GM19240 (cell line): ENCODE data around the gene PDZRN3.

Experiments
- DNase-seq: peaks from one replicate; pipeline ENCODE4 v3.0.0; 2011; ENCODE audit warnings: low spot score; ENCODE audit not compliant: insufficient read length

The PDZRN3 gene

DNA sequence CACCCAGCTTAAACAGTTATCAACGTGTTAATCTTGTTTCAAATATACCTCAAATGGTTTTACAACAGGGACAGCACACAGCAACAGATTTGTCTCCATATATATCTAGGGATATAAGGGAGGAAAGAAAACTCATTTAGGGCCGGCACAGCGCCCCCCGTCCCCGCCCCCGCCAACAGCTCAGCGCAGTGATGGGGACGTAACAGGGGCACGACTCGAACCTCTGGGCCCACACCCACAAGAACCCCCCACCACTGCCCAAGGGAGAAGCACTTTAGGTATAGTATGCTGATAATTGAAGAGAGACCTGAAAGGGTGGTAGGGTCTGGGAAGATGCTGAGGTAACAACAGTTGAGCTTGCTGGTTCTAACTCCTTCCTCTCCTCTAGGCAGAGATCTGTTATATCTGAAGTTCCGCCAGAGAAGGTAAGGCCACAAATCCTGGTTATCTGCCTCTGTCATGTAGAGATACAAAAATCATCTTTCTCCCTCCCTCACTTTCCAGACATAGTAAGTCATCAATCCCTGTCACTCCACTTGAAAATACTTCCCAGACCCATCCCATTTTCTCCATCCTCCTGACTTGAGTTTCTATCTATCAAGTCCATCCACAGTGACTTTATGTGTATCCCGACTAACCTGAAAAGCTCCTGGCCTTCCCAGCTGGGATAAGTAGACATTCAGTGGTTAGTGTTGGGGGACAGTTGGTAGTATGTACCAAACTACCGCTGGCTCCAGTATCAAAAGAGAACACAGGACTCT lies 126.9 kb downstream of the PDZRN3 start:
- no peak for DNase-seq

DNA sequence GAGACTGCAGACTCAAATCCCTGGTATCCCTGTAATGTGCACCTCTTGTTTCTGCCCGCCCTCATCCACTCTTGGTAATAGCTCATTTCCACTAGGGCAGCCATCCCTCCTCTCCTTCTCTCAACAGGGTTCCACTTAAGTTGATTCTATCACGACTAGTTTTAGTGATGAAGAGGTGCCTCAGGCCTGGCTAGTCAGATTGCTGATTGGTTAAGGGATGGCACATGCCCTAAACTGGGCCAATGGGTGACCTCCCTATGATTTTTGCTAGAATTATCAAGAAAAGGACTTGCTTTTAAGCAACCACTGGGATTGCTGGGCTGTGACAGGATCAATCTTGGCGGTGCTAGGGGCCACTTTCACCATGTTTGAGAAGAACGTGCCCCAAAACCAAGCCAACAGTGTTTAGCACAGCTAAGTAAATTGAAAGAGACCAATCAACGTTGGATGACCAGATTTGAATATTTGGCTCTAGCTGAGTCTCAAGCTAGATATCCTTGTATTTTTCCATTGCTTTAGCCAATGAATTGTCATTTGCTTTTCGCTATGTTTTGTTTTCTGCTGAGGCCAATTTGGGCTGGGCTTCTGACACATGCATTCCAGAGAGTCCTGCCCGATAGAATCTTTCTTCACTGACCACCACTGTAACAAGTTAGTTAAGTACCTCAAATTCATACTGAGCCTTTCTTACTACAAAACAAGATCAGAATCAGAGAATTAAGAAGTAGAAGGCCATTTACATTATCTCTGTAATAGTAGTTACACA lies 131.0 kb downstream of the PDZRN3 start:
- DNase-seq, result no peak

DNA sequence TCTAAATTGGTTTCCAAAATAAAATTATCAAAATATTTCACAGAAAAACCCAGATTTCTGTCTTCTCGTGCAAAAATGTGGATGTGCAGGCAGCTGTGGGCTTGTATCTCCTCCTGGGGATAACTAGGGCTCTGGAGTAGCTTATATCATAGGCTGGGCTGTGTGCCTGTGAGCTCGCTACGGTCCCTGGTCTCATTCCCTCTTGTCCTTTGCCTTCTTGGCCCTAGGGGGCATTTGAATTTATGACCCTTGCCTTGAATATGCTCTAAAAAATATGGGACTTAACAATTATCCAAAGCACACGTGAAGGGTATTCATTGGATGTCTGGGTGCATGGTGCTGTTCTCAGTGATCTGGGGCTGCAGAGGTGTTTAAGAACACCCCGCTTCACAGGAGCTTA lies 132.6 kb downstream of the PDZRN3 start:
- no peak for DNase-seq

DNA sequence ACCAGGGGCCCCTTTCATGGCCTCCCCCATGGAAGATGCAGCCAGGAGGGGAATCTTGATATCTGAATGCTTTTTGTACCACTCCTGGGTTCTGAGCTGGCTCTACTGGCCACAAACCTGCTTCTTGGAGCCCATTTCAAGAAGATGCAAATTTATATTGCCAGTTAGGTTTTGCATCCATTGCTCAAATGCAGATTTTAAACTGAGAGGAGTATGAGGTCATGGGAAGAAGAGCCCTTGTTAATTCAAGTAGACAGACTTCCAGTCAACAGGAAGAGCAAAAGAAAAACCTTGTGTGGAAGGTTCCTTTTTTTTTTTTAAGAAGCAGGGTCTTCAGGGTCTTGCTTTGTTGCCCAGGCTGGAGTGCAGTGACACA lies 133.5 kb downstream of the PDZRN3 start:
- DNase-seq, result no peak

DNA sequence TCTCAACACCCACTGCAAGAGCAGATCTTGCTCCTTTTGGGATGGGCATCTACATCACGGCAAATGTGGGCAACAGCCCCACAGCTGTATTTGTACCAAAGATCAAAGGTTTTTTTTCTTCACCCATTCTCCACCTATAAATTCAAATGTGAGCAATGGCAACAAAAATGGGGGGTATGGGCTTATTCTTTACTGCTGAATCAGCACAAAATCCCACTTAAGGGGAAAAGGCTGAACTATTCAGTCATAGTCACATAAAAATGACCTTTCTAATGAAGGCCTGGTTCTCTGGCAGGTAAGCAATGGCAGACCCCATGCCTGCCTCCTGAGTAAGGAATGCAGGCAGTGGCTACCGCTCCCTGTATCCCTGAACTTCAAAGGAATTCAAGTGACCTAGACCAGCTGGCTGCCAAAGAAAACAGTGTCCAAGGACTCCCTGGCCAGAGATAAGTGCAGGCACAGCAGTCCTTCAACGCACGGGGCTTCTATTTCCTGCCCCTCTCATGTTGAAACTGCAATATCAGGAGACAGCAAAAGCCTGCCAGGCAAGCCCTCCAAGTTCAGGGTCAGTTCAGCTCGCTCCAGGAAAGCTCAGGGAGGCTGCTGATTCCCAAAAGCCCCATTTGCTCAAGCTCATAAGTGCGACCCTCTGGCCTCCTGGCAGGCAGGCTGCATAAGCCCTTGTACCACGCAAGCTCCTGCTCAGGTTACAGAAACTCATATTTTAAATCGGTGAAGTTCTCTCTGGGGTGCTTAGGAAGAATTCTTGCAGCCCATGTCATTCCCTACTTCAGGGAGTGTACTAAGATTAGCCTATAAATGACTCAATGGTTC lies 134.1 kb downstream of the PDZRN3 start:
- DNase-seq, result no peak

DNA sequence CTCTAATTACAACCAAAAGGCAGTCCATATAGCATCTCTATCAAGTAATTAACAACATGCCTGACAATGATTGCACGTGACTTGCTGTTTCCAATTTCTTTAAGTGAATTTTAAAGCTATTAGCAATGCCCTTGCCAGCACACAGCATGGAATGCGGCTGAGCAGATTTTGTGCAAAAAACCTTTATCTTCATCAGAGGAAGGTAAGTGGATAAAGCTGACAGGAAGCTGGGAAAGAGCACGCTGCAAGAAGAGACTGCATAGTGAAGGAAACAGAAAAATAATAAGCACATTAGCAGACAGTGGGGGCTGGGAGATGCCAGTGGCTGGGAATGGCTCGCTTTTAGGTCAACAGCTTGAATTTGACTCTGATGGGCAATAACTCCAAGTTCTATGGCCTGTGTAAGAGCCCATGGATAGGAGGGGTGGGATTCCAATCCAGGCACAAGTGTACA lies 138.8 kb downstream of the PDZRN3 start:
- DNase-seq, result no peak

DNA sequence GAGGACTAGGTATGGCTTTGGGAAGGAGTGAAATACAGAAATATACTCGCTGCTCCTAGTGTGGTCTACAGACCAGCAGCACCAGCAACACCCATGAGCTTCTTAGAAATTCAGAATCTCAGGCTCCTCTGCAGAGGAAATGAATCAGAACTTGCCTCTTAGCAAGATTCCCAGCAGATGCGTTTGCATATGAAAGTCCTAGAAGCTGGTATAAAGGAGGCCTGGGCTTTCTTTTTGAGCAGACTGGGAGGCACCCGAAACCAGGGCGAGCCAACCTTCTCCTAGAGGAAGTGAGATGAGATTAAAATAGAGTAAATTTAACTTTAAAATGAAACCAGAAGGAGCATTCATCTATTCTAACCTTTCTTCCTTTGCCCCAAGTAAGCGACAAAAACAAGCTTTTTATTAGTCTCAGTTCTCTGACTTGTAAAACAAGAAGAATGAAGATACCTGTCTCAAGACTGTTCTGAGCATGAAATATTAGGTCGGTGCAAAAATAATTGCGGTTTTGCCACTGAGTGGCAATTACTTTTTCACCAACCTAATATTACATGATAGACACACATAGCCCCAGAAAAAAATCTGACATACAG lies 140.0 kb downstream of the PDZRN3 start:
- DNase-seq, result peak; percentile 8

DNA sequence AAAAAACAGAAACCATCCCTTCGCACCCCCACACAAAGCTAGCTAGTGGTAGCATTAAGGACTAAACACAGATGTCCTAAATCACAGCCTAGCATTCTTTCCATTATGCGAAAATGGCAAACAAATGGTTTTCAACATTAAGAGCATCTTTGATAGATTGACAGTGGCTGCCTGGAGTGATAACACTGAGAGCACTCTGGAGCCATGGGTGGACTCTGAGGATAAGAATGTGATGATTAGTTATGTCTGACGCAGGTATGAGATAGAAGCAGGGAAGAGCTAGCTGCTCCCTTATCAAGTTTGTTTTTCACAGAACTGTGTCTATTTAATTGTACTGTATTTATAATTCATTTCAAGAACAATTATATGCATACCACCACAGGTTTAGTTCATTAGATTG lies 142.9 kb downstream of the PDZRN3 start:
- no peak for DNase-seq

DNA sequence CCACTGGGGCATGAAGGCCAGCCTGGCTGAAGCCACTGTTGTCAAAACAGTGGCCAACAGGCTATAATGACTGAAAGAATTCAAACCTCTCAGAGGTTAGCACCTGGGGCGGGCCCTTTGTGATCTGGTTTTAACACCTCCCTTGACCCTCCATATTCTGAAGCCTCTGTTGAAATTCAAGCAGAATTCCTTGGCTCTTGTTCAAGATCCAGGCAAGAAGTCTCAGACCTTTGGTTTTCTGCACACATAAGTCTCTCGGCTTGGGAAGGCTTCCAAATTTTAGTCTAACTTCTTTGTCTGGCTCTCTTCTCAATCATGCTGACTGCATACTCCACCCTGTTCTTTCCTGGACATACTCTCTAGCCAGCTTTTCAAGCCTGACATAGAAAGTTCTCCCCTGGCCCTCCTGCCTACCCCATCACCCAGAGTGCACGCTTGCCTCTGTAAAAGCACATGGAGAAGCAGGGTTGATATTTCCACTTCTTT lies 144.5 kb downstream of the PDZRN3 start:
- DNase-seq, result no peak

DNA sequence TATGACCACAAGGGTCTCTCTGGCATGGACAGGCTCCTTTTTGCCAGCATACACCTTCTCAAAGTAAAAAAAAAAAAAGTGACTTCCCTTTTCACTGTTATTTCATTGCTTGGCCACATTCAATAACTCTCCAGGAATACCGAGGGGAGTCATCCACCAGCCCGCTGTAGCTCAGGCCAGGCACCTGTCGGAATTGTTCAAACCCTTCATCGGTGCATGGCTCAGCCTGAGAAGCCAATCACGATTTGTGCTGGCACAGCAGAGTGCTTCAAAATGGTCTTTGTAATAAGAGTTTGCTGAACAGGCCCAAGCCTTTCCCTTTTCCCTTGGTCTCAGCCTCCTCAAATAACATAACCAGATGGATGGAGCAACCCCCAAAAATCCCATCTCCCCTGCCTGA lies 145.4 kb downstream of the PDZRN3 start:
- no peak for DNase-seq

DNA sequence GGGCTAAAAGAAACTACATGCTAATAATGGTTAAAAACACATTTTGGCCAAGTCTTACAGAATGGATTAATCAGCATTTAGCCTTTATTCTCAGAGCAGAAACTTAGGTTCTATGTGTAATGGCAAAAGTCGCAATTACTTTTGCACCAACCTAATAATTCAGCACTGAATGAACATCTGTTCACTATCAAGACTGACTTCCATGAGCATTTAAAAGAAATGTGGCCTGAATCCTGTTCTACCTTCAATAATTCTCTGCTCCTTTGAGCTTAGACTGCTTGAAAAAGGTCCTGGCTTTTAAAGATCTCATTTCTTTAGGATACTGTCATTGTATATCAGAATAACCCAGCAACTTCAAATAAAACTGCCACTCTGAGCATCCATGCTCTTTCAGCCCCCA lies 145.9 kb downstream of the PDZRN3 start:
- no peak for DNase-seq

DNA sequence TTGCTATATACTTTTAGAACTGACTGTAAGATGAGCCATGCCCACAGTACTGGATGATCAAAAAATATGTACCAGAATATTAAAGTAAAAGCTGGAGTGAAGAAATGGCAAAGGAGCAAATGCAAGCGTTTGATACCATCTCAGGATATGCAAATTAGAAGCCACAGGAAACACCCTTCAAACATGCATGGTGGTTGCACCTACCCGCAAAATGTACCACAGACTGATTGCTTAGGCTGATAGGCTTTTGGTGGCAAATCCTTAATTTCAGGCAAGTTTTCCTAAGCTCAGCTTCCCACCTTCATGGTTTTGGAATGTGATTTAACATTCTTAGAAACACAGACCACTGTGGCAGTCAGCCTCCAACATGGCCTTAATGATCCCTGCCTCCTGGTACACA lies 149.0 kb downstream of the PDZRN3 start:
- DNase-seq, result no peak

DNA sequence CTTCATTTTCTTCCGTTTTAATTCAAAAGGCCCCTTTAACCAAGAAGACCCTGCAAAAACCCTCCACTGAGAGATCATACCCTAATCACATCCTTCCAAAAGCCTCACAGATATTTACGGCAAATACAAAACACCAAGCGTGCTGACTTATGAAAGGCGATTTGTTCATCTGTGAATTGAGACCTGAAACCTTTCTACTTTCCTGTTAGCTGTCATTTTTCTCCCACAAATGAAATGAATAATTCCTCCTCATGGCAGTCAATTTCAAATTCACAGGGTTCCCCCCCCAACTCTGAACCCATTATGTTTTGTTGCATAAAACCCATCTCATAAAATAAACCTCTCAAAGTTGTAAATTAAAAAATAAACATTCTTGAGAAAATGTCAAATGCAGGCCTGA lies 149.6 kb downstream of the PDZRN3 start:
- DNase-seq, result no peak

DNA sequence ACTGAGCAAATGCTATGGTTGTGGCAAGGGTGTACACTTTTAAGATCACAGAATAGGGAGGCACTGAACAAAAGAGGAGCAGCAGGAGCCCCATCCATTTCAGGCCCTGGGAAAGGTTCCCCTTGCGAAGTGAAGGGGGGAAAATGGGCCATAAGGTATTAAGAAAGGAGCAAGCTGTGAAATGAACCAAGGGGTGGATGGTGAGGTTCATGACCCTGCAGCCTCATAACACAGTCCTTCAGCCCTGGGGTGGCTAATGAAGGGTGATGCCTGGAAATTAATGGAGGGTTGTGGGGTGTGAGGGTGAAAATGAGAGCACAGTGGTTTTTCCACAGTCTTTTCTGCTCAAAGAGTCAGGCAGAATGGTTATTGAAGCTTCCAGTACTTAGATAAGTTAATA lies 150.1 kb downstream of the PDZRN3 start:
- no peak for DNase-seq

DNA sequence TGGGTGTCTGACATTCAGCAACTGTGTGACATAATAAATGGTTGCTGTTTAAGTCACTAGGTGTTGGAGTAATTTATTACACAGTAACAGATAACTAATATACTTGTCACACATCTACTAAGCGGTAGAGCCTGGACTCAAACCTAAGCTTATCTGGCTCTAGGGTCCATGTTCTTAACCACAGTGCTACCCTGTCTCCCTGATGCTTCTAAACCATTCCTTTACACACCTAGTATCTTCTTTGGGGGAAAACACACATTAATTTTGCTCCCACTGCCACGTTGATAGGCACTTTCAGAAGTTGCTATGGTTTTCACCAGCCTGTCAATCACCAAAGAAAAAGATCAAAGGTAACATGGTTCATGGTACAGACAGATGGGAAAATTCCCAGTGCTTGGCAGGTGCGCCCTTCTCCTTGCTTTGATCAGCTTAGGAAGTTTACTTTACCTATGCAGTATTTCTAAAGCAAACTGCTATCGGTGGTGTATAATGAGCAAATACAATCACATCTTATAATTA lies 150.8 kb downstream of the PDZRN3 start:
- DNase-seq, result no peak

DNA sequence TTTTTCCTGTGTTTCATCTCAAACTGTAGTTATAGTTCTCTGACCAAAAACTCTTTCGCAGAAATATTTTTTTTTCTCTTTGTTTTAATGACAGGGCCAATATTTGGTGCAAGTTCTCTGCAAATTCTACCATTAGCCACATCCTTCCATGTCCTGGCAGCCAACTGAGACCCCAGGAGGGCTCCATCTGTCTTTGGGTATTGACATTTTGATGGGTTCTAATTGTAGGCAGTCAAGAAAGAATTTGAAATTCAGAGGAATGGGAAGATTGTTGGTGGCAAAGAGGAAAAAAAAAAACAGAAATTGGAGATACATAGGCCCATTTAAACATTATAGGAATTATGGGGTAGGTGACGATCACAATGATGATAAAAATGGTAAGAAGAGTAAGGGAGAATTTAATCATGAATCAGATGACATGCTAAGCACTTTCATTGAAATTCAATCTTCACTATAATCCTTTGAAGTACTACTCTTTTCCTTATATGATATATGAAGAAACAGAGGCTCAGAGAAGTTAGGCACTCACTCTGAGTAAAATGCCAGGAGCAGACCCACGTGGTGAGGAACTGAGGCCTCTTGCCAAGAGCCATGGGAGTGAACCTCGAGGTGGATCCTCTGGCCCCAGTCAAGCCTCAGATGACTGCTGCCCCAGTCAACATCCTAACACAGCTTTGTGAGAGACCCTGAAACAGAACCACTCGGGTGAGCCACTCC lies 151.4 kb downstream of the PDZRN3 start:
- no peak for DNase-seq

DNA sequence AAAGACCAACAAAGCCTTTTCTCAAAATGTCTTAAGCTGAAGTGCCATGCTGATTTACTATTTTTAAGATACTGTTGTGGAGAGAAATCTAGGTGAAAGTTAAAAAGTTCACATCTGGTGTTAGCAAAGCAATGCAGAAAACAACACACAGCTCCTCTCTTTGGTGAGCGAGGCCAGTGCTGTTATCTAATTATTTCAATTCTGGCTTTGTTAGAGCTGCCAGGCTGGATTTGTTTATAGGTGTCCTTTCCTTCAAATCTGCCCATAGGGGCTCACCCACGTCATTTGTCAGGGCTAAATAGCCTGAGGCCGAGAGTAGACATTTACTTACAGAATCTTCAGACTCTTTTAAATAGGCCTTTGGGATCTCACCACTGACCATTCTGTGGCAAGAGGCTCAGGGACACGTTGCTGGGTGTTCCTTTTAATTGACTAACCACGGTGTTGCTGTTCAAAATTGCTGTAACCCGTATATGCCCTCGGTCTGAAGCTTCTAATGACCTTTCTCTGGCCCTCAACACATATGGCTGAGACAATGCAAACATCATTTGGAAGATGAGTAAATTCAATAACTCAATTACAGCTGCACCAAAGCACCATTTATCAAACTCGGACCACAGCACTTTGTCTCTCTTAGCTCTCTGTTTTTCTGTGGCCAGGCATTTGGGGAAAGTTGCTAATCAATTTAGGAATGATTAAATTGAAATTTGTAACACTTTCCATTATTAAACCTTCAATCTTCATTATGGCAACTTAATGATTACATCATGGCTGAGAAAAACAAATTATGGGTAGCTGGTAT lies 152.6 kb downstream of the PDZRN3 start:
- DNase-seq, result no peak

DNA sequence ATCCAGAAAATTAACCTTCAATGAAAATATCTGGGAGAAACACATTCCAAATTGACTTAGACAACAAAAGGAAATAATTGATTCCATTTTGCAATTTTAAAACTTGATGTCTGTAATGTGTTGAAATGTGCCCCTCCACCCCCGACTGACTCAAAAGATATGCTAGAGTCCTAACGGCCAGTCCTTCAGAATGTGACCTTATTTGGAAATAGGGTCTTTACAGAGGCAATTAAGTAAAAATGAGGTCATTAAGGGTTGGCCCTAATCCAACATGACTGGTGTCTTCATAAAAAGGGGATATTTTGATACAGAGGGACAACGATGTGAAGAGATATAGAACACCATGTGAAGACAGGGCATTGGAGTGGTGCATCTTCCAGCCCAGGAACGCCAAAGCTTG lies 153.9 kb downstream of the PDZRN3 start:
- DNase-seq, result no peak

DNA sequence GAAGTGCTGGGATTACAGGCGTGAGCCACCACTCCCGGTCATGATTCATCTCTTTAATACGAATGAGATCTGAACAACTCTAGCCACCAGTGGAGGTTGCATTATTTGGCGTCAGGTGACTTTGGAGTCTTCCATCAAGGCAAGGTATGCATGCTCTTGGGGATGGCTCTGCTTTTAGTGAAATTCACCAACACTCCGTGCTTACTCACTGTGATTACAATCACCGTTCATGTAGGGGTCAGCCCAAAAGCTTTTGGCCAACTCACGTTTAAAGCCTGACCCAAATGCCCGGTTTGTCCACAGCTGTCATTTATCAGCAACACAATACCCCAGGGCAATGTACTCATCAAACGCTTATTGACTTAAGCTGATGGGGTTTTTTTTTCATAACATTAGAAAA lies 155.4 kb downstream of the PDZRN3 start:
- no peak for DNase-seq

DNA sequence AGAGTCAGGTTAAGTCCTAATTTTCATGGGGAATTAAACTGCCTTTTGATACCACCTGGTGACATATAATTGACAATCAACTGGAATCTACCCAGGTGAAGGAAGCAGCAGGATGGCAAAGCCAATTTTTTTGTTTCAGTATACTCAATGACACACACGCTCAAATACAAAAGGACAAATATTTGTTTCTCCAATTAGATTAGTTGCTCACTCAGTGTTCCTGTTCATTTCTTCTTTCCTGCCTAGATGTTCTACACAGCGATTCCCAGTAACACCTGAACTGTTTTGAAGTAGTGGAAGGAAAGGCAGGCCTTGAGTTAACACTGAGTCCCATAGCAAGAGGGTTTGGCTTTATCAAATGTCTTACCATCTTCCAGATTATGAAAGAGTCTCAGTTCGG lies 157.5 kb downstream of the PDZRN3 start:
- no peak for DNase-seq
